HT-29 (cell line): Measurements from ENCODE around the gene TP73. TPM values are rescaled to one million over a fixed set of nuclear protein-coding genes. Genes with fewer than 3 reads are reported as not detected.
"Not testable (repeated sequence)": the region's sequence is repeated elsewhere in the genome, so short reads cannot be mapped to it uniquely, and the experiment has no call there.

Experiments
- DNase-seq: peaks from one replicate; pipeline ENCODE4 v3.0.0-alpha.2; 2015; ENCODE audit warnings: low spot score
- total RNA-seq: library from RNA; depleted of rRNA; stranded (reverse); fragments of >200 nt; shearing (Covaris generic); gene quantifications from 2 replicates; pipeline ENCODE4 v1.2.3, GENCODE V29; 2014

Gene TP73
- total RNA-seq, 1 experiment from 2014 or later = 11.1 TPM

DNA sequence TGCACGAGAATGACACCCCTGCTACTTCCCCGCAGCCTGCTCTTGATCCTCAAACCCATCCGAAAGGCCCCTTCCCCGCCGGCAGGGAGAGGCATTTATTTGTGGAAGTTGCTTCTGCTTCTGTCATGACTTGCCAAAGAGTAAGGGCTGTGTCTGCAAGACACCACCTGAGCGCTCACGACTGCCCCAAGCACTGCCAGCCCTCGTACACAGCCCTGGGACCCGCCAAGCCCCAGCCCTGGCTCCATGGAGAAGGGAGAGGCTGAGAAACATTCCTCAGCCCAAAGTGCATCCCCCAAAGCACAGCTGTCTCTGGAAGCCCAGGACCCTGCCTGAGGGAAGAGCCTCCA, 33.8 kb upstream of the TP73 start:
- no peak for DNase-seq

DNA sequence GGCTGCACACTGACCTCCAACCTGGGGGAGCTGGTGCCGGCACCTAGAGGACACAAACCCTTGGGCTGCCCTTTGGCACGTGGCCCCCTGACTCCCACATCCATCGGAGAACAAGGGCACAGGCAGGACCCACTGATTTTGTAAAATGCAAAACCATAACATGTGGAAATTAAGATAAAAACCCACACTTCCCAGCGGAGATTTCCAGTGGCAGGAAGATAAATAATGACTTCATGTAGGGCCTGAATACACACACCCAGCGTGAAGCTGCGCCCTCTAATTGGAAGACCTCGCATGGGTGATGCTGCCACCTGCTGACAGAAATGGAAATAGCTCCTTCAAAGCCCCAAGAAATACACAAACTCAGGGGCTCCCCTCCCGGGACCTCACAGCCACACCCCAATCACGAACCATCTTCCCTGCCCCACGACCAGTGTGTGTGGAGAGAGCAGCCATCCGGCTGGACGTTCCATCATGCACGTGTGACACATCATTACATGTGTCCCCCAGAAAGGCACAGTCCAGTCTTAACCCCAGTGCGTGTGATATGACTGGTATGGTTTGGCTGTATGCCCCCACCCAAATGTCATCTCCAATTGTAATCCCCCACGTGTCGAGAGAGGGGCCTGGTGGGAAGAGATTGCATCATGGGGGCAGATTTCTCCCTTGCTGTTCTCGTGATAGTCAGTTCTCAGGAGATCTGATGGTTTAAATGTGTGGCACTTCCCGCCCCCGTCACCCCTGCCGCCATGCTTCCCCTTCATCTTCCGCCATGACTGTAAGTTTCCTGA, 33.2 kb upstream of the TP73 start:
- peak; percentile 86 for DNase-seq

DNA sequence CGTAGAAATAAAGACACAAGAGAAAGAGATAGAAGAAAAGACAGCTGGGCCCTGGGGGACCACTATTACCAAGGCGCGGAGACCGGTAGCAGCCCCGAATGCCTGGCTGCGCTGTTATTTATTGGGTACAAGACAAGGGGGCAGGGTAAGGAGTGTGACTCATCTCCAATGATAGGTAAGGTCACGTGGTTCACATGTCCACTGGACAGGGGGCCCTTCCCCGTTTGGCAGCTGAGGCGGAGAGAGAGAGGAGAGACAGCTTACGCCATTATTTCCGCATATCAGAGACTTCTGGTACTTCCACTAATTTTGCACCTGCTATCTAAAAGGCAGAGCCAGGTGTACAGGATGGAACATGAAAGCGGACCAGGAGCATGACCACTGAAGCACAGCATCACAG, 31.6 kb upstream of the TP73 start:
- DNase-seq = no peak

DNA sequence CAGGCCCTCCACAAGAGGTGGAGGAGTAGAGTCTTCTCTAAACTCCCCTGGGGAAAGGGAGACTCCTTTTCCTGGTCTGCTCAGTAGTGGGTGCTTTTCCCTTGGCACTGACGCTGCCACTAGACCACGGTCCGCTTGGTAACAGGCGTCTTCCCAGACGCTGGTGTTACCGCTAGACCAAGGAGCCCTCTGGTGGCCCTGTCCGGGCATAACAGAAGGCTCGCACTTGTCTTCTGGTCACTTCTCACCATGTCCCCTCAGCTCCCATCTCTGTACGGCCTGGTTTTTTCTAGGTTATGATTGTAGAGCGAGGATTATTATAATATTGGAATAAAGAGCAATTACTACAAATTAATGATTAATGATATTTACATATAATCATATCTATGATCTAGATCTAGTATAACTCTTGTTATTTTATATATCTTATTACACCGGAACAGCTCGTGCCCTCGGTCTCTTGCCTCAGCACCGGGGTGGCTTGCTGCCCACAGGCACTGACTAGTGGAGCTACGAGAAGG, 31.1 kb upstream of the TP73 start:
- DNase-seq = peak; percentile 65

DNA sequence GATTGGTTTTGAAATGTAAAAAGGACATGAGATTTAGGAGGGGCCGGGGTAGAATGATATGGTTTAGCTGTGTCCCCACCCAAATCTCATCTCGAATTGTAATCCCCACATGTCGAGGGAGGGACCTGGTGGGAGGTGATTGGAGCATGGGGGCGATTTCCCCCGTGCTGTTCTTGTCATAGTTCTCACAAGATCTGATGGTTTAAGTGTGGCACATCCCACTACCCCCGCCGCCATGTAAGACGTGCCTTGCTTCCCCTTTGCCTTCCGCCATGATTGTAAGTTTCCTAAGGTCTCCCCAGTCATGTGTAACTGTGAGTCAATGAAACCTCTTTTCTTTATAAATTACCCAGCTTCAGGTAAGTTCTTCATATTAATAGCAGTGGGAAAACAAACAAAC, 30.2 kb upstream of the TP73 start:
- not testable (repeated sequence) for DNase-seq

DNA sequence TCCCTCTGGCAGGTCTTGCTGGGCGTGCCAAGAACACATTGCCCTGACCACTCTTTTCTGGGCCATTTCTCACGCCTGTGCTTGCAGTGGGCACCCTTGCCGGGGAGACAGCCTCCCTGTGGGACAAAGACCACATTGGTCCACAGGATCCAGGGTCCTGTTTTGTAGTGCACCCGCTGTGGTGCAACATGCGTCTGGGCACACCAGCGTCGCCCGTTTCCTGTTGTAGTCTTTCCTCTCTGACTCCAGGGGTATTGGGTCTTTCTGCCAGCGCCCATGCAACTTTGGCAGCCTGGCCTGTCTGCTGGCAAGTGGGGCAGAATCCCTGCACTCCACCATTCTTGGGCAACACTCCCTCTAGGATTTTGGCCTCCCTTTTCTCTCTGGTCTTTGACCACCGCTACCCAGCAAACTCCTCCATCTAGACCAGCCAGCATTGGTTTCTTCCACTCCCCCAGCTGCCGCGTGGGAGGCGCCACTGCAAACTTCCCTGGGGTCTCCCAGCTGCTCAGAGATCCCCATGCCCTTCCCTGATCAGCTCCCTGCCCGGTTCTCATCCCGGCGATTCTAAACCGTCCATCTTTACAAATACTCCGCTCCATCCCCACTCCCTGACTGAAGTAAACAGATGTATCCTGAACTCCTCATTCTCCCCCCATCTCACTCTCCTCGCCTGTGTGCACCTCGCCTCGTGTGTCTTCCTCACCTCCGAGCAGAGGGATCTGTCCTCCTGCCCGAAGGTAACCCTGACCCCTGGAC, 28.7 kb upstream of the TP73 start:
- DNase-seq = no peak

DNA sequence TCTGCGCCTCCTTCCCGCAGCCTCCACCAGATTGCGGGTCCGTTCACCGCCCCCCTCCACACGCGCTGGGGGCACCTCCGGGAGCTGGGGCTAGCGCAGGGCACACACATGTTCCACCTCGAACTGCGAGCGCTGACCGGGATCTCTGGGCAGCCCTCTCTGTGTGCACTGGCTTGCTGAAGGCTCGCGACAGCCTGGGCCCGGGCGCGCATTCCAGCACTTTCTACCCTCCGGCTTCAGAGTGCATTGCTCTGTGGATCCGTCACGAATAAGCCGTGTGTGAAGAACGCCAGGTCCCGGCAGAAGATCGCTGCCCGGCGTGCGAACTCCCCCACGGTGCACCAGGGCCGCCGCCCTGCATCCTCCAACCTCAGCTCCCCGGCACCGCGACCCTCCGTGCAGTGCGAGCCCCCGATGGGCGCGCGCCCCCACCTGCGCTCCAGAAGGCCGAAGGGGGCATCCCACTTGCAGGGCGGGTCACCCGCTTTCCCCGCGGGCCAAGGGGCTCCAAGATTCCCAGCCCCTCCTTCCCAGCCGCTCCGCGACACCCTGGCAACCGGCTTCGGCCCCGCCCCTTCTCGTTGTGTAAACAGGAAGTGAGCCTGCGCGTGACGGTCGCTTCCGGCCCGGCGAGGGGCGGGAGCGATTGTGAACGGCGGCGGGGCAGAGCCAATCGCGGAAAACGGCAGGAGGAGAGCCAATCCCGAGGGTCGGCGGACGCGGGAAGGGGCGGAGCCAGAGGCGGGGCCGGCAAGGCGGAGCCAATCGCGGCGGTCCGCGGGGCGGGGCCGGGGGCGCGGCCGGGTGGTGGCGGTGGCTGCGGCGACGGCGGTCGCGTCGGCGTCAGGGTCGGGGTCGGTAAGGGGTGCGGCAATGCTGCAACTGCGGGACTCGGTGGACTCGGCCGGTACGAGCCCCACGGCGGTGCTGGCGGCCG, 27.8 kb upstream of the TP73 start, which contains the start of gene TPRG1L:
TSS of gene TPRG1L (plus strand) at position 816 of the 937 bp plus-strand sequence. CDS start at position 874, 58 bp downstream.
- peak; percentile 96 for DNase-seq

DNA sequence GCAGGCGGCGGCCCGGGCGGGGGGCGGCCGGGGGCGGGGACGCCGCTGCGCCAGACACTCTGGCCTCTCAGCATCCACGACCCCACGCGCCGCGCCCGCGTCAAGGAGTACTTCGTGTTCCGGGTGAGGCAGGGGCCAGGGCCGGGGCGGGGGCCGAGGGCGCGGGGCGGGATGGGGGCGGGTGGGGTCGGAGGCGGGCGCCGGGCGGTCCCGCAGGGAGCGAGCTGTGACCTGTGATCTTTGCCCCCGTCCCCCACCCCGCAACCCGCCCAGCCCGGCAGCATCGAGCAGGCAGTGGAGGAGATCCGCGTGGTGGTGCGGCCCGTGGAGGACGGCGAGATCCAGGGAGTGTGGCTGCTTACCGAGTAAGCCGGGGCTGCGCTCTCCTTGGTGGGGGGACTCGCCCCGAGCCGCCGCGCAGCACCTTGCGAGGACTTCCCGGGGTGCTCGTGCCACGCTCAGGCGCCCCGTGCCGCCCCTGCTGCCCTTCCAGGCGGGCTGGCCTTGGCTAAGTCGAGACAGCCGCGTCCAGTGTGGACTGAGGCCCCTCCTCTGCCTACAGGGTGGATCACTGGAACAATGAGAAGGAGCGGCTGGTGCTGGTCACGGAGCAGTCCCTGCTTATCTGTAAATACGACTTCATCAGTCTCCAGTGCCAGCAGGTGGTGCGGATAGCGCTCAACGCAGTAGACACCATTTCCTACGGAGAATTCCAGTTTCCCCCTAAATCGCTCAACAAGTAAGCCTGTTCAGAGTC, 27.0 kb upstream of the TP73 start:
- peak; percentile 74 for DNase-seq

DNA sequence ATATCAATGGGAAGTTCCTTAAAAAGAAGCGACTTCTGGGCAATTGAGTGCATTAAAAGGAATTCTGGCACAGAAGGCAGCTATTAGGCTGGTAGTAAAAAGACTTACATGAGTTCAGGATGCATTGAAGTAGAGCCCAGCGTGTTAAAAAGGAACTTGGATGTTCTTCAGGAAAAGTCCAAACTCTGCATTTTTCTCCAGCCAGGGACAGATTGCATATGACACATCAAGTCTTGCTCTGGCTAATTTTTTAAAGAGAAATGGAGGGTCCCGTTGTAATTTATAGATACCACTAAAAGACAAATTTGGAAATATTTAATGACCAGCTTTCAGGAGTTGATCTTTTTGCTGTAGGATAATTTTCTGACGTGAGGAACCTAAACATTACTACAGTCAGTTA, 26.3 kb upstream of the TP73 start:
- DNase-seq = no peak

DNA sequence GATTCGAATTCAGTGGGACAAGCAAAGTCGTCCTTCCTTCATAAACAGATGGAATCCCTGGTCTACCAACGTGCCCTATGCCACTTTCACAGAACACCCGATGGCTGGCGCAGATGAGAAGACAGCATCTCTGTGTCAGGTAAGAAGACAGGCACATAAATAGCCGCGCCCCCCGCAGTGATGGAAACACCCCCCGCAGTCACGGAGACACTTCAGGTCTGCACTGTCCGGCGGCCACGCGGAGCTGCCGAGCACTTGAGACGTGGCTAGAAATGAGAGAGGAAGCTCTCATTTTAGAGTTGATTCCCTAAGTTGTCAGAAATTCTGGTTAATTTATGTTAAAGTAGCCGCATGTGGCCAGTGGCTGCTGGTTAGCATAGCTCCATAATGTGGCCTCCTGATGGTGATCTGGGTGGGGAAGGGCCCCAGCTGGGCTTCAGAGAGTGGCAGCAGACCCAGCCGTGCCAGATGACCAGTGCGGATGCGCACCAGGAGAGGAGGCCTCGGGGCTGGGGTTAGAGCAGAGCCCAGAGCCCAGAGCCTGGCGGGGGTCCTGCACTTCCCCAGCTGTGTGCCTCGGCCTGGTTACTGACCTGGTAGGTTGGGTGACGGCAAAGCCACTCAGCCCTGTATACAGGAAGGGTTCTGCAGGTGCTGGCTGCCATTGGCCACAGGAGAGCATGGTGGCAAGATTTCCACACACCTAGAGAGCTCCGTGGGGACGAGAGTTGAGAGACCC, 24.6 kb upstream of the TP73 start:
- DNase-seq = no peak

DNA sequence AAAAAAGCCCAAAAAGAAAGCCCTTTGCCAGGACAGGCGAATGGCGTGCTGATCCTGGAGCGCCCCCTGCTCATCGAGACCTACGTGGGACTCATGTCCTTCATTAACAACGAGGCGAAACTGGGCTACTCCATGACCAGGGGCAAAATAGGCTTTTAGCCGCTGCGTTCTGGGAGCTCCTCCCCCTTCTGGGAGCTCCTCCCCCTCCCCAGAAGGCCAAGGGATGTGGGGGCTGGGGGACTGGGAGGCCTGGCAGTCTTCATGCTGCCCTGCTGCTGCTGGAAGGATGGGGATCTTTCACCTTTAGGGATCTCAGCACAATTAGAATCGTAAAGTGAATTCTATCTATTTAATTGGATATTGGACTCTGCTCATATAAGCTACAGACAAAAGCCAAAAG, 23.9 kb upstream of the TP73 start:
- no peak for DNase-seq

DNA sequence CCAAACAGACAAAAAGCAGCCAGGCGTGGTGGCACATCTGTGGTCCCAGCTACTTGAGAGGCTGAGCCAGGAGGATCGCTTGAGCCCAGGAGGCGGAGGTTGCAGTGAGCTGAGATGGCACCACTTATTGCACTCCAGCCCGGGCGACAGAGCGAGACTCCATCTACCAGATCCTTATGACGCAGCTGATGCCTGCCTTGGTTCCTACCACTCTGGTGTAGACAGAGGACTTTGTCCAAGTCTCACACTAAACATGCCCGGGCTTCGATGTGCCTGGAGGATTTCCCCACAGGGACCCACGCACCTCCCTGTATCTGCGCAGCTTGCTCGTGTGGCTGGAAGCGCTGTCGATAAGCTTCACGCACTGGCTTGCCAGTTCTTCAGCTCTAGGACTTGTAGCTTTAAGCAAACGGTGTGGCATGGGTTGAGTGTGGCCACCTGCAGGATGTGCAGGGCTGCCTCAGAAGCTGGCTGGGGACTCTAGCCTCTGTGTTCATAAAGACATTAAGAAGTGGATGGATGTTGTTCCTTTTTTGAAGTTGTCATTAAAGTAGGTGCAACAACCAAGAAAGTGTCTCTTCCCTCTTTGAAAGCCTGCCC, 22.7 kb upstream of the TP73 start:
- DNase-seq = no peak

DNA sequence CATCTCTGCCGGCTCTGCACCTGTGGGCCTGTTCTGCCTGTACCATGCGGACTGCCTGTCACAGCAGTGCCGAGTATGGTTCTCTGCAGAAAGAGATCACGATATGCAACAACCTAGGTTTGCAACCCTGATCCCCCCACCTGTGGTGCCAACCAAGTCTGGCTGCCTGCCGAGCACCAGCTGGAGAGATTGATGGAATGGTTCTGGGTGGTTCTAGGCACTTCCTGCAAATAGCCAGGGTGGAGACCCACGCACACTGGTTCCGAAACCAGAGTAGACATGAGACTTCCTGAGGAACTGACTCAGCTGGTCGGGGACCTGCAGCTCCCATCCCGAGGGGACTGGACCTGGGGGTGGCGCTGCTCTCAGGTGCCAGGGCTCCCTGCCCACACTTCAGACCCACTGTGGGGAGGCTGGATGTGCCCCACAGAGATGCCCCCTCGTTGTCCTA, 22.1 kb upstream of the TP73 start:
- no peak for DNase-seq

DNA sequence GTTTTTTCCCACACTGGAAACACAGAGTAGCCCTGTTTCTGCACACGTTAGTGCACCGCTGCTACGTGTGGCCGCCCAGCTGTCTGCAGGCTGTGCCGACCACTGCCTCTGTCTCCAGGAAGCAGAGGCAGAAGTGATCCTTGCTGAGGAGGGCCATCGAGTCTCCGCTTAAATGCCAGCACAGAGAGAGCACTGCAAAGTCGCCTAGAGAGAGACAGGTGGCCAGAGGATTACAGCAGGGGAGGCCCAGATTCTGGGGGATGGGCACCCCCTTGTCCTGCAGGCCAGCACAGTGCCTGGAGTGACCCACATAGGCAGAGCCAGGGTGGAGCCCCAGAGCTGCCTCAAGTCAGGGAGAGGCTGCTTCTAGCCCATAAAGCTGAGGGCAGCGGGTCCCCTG, 21.4 kb upstream of the TP73 start:
- DNase-seq = no peak

DNA sequence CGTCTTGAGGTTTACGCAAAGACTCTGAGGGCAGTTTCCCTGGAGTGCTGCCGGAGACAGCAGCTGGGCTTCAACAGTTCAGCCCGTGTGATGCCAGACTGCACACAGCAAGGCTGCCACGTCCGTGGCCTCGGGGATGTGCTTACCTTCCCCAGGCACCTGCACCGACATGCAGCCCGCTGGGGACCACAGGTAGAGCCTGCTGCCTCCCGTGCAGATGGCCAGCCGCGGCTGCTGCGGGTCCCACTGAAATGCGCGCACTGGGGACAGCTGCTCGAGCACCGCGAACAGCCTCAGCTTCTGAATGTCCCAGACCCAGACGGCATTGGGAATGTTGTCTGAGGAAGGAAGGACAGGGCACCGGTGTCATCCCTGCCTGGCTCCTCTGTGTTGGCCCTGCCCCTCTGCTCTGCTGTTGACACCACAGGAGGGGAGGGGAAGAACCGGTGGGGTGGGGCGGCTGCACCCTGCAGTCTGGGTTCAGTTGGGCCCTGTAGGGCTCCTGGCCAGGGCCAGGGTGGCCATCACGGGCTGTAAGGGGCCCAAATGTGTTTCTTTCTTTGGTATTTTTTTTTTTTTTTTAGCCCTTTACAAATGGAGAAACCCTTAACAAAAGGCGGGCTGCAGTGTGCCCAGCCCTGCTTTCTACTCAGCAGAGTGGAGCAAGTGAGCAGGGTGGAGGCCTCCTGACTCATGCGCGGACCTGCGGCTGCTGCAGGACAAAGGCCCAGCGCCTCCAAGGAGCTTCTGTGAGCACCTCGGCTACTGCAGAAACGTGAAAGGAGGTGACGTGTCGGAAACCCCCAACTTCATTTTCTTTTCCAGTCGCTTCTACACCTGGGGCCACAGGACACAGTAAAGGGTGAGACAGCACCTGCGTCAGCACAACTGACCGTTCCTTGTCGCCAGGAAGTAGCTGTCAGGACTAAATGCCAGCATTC, 20.7 kb upstream of the TP73 start:
- DNase-seq = peak; percentile 57

DNA sequence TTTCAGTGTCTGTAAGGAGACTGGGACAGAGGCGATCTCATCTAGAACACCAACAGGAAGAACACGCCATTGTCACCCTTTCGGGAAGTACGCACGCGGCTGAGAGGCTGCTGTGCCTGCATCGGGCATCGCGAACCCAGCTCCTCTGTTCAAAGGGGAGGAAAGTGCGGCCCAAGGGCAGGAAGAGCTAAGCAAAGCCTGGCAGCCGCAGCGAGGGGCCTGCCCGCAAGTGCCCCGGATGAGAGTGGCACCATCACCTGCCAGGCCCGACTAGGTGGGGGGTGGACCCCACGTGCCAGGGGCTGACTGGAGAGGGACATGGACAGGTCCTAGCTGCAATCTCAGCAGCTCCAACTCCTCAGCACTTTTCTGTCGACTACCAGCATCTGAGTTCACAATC, 20.0 kb upstream of the TP73 start:
- DNase-seq = no peak

DNA sequence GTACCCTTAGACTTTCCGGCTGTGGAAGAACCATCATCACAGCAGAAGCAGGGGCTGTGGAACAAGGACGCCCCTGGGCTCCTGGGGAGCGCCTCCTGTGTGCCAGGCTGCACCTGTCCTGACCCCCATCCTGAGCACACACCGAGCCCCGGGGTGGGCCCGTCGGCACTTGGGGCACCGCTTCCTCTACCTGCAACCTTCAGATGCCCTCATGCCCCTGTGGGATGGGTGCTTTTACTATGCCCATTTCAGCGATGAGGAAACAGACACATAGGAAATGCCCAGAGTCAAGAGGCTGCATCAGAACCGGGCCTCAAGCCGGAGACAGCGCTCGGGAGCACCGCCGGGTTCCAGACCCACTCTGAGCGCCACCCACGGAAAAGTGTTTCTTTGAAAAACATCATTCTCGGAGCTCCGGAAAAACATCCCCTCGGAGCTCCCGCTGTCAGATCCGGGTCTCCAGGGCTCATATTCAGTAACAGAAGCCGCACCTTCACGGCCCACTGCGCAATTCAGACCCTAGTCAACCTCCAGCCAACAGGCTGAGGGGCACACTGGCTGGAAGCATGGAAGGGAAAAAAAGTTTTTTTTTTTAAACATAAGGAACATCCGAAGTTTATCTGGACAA, 19.5 kb upstream of the TP73 start:
- DNase-seq = no peak
